ENCODE data around the gene OPCML. TPM values are rescaled to one million over a fixed set of nuclear protein-coding genes. Genes with fewer than 3 reads are reported as not detected.

The OPCML gene
- polyA plus RNA-seq, 3 donors, result not detected

DNA sequence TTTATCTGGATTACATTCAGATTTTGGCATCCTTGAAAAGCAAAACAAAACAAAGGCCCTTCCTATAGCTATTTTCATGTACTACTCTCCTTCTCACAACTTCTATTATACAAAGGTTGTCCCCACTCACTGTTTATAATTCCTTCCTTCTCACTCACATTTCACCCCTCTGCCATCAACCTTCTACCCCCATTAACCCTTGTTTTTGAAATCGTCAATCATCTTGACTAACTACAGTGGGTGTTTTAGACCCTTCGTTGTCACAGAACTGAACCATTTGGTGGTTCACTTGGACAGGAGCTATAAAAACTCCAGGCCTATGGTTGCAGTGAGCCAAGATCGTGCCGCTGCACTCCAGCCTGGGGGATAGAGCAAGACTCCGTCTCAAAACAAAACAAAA lies 639.4 kb downstream of the OPCML start:
- Histone ChIP-seq H3K9ac (ENCODE audit: insufficient read depth, low read length, poor library complexity, severe bottlenecking) (no peak overlapping the region), H3K27me3 (ENCODE audit: control insufficient read depth in 2 of 2, insufficient read depth in 2 of 2, low read length in 2 of 2) (no peaks in the 10 kb centered on the region), H3K4me2 (replicated peaks; ENCODE audit: extremely low read depth, low read length, poor library complexity, severe bottlenecking) (no peak overlapping the region), H3K4me3 (replicated peaks in 1 of 3; ENCODE audit: low read depth in 2 of 3, low read length in 3 of 3) (no peak overlapping the region), H3K4me1 (ENCODE audit: control insufficient read depth in 1 of 2, insufficient read depth in 2 of 2, low read length in 2 of 2) (no peaks in the 10 kb centered on the region), H4K20me1 (ENCODE audit: insufficient read depth, low read length) (no peaks in the 10 kb centered on the region), H3K36me3 (replicated peaks in 1 of 2; ENCODE audit: control insufficient read depth in 1 of 2, insufficient read depth in 2 of 2, low read length in 2 of 2) (no peaks in the 10 kb centered on the region), H3K79me2 (ENCODE audit: insufficient read depth, low read length) (no peaks in the 10 kb centered on the region), H2AFZ (ENCODE audit: insufficient read depth, low read depth, low read length, poor library complexity, severe bottlenecking) (no peak overlapping the region), H3K27ac (ENCODE audit: low read depth in 1 of 2, low read length in 2 of 2) (no peak overlapping the region), H3K9me3 (replicated peaks in 1 of 2; ENCODE audit: control insufficient read depth in 1 of 2, insufficient read depth in 1 of 2, low read length in 2 of 2) (no peaks in the 10 kb centered on the region)
- Mint-ChIP-seq H3K9me3 (peaks cover 0 to 8% (median 5%) of the 10 kb centered on the region in 7 donors), H3K27ac (no peak overlapping the region), H3K4me3 (no peak overlapping the region), H3K36me3 (no peaks in the 10 kb centered on the region), H3K27me3 (ENCODE audit: low read depth in 3 of 3) (peaks cover 0 to 1% (median 1%) of the 10 kb centered on the region in 3 donors), H3K4me1 (no peaks in the 10 kb centered on the region)
- TF ChIP-seq, protein P1, sequence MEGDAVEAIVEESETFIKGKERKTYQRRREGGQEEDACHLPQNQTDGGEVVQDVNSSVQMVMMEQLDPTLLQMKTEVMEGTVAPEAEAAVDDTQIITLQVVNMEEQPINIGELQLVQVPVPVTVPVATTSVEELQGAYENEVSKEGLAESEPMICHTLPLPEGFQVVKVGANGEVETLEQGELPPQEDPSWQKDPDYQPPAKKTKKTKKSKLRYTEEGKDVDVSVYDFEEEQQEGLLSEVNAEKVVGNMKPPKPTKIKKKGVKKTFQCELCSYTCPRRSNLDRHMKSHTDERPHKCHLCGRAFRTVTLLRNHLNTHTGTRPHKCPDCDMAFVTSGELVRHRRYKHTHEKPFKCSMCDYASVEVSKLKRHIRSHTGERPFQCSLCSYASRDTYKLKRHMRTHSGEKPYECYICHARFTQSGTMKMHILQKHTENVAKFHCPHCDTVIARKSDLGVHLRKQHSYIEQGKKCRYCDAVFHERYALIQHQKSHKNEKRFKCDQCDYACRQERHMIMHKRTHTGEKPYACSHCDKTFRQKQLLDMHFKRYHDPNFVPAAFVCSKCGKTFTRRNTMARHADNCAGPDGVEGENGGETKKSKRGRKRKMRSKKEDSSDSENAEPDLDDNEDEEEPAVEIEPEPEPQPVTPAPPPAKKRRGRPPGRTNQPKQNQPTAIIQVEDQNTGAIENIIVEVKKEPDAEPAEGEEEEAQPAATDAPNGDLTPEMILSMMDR (IDR thresholded peaks at IDR 0.05), result no peak
- WGBS (ENCODE audit: insufficient coverage), result 78% methylated on average over 5 of the region's 5 CpGs
- DNase-seq, result no peak
- intact Hi-C loops (cut with micrococcal nuclease), result no loop called here

DNA sequence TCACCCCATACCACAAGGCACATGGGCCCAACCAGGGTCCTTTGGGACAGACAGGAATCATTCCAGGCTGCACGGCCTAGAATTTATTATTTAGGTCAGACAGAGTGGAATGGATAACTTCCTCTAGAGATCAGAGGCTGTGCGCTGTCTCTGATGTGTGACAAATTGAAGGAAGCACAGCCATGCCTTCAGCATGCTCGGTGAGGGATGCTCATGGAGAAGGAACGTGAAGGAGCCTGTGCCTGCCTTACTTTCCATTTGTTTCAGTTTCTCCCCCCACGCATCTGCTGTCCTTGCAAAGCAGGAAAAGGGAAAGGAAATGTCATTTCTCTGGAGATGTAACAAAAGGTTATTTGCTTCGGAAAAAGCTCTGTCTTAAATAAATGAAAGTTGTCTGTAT lies 644.1 kb downstream of the OPCML start:
- no peaks in the 10 kb centered on the region for H3K4me1 Mint-ChIP-seq
- TF ChIP-seq, protein P1 (IDR thresholded peaks at IDR 0.05), result no peak
- no peak for DNase-seq
- Histone ChIP-seq H3K4me2 (replicated peaks; ENCODE audit: extremely low read depth, low read length, poor library complexity, severe bottlenecking) (no peak overlapping the region), H3K36me3 (replicated peaks in 1 of 2; ENCODE audit: control insufficient read depth in 1 of 2, insufficient read depth in 2 of 2, low read length in 2 of 2) (no peaks in the 10 kb centered on the region), H4K20me1 (ENCODE audit: insufficient read depth, low read length) (no peaks in the 10 kb centered on the region), H3K27me3 (ENCODE audit: control insufficient read depth in 2 of 2, insufficient read depth in 2 of 2, low read length in 2 of 2) (no peaks in the 10 kb centered on the region), H3K27ac (ENCODE audit: low read depth in 1 of 2, low read length in 2 of 2) (no peak overlapping the region), H3K9ac (ENCODE audit: insufficient read depth, low read length, poor library complexity, severe bottlenecking) (no peak overlapping the region), H3K4me1 (ENCODE audit: control insufficient read depth in 1 of 2, insufficient read depth in 2 of 2, low read length in 2 of 2) (no peaks in the 10 kb centered on the region), H3K4me3 (replicated peaks in 1 of 3; ENCODE audit: low read depth in 2 of 3, low read length in 3 of 3) (no peak overlapping the region), H3K79me2 (ENCODE audit: insufficient read depth, low read length) (no peaks in the 10 kb centered on the region), H3K9me3 (replicated peaks in 1 of 2; ENCODE audit: control insufficient read depth in 1 of 2, insufficient read depth in 1 of 2, low read length in 2 of 2) (no peaks in the 10 kb centered on the region), H2AFZ (ENCODE audit: insufficient read depth, low read depth, low read length, poor library complexity, severe bottlenecking) (no peak overlapping the region)
- peaks cover 0 to under 1% (median 0%) of the 10 kb centered on the region in 3 donors for H3K27me3 Mint-ChIP-seq (ENCODE audit: low read depth in 3 of 3)
- H3K36me3 Mint-ChIP-seq, result no peaks in the 10 kb centered on the region
- H3K27ac Mint-ChIP-seq, result no peak overlapping the region
- peaks cover 0 to 4% (median 0%) of the 10 kb centered on the region in 7 donors for H3K9me3 Mint-ChIP-seq
- WGBS (ENCODE audit: insufficient coverage), result 30% methylated on average over 2 of the region's 6 CpGs
- no peak overlapping the region for H3K4me3 Mint-ChIP-seq
- intact Hi-C loops (cut with micrococcal nuclease), result no loop called here
